Measurements from ENCODE around the gene CALHM2. TPM values are rescaled to one million over a fixed set of nuclear protein-coding genes. Genes with fewer than 3 reads are reported as not detected.

CALHM2 gene
- total and polyA plus RNA-seq, 2 of the 4 experiments (the other 2 are of a cell fraction) = 2.5 to 7.9 TPM

GRCh38 chr10:103457896-103458583 is 5.9 kb upstream of the CALHM2 start:
- H3K27ac ChIP-seq (ENCODE audit: insufficient read depth, low read length) = no peak overlapping the region
- no peak overlapping the region for H3K4ac ChIP-seq (ENCODE audit: low read depth, low read length)
- H3K14ac ChIP-seq (replicated peaks; ENCODE audit: low read depth, low read length) = no peak overlapping the region
- no peaks in the 10 kb centered on the region for H3K36me3 ChIP-seq (ENCODE audit: control insufficient read depth, insufficient read depth, low read length)
- no peaks in the 10 kb centered on the region for H3K9me1 ChIP-seq (ENCODE audit: insufficient read depth, low read length)
- H2BK5ac ChIP-seq (ENCODE audit: low read depth, low read length, poor library complexity, severe bottlenecking) = no peak overlapping the region
- no peak for DNase-seq
- BruUV-seq (replicated peaks) = no TSS peak
- no peak overlapping the region for H3K4me2 ChIP-seq (ENCODE audit: low read depth, low read length)
- no peak overlapping the region for H2AFZ ChIP-seq (replicated peaks; ENCODE audit: low read length, poor library complexity)
- no peak for ATAC-seq (ENCODE audit: low read depth)
- H3K79me1 ChIP-seq (ENCODE audit: low read depth in 1 of 2, low read length in 2 of 2) = no peaks in the 10 kb centered on the region
- intact Hi-C loops (cut with micrococcal nuclease) (no loop called here), dilution Hi-C loops (cut with HindIII; ENCODE audit: low sequenced_read_pairs, unreplicated experiment) (no loop called here), in situ Hi-C loops (cut with MboI; ENCODE audit: low sequenced_read_pairs) (no loop called here)
- no peak overlapping the region for H2BK20ac ChIP-seq (ENCODE audit: low read depth, low read length)
- no peak overlapping the region for H4K8ac ChIP-seq (ENCODE audit: low read depth in 2 of 2, low read length in 2 of 2)
- no peak for TF ChIP-seq MXI1 (IDR thresholded peaks at IDR 0.05; ENCODE audit: borderline replicate concordance, low read depth, low read length)
- no peak for TF ChIP-seq SMC3 (IDR thresholded peaks at IDR 0.05; ENCODE audit: low read depth, low read length)
- no peak for TF ChIP-seq ELK1 (IDR thresholded peaks at IDR 0.05; ENCODE audit: borderline replicate concordance, low read depth, low read length)
- TF ChIP-seq FOS (IDR thresholded peaks at IDR 0.05; ENCODE audit: low read depth, low read length) = no peak
- no peak for TF ChIP-seq NFE2L2 (IDR thresholded peaks at IDR 0.05; ENCODE audit: low read depth, low read length)
- no peak for TF ChIP-seq MAZ (IDR thresholded peaks at IDR 0.05; ENCODE audit: borderline replicate concordance, low read depth, low read length)
- no peak for TF ChIP-seq RCOR1 (IDR thresholded peaks at IDR 0.05; ENCODE audit: insufficient replicate concordance, low read length)
- H3K18ac ChIP-seq (ENCODE audit: low read depth, low read length) = no peak overlapping the region
- H3K27me3 ChIP-seq (ENCODE audit: control insufficient read depth, insufficient read depth, low read length) = peaks cover 16% of the 10 kb centered on the region
- no peaks in the 10 kb centered on the region for H3K4me1 ChIP-seq (ENCODE audit: control insufficient read depth, insufficient read depth, low read length)
- no peak overlapping the region for H3K9ac ChIP-seq (ENCODE audit: low read depth, low read length)
- no peak overlapping the region for H2BK120ac ChIP-seq (ENCODE audit: low read depth, low read length)
- H4K20me1 ChIP-seq (ENCODE audit: insufficient read depth, low read length) = no peaks in the 10 kb centered on the region
- H2AK5ac ChIP-seq (ENCODE audit: low read depth, low read length) = no peak overlapping the region
- no peak overlapping the region for H2BK15ac ChIP-seq (ENCODE audit: low read depth, low read length)
- 91% methylated on average over 20 of the region's 39 CpGs; no CpG with 5 or more reads in 1 of the 2 experiments for WGBS, 2 experiments (ENCODE audit: extremely low coverage in 2 of 2, insufficient read length in 1 of 2)
- ChIA-PET CTCF (no interaction called here), POLR2A (ENCODE audit: unreplicated experiment) (no interaction called here)
- no peak overlapping the region for H3K56ac ChIP-seq (ENCODE audit: extremely low read depth, insufficient read depth, low read length)
- H3K4me3 ChIP-seq (ENCODE audit: insufficient read depth, low read depth, low read length) = no peak overlapping the region
- H2AK9ac ChIP-seq (replicated peaks; ENCODE audit: low read depth, low read length, poor library complexity) = no peak overlapping the region
- no peaks in the 10 kb centered on the region for H3K9me3 ChIP-seq (ENCODE audit: control insufficient read depth, insufficient read depth, low read length)
- no peak overlapping the region for H4K91ac ChIP-seq (ENCODE audit: insufficient read depth, low read depth, low read length)
- H3K23ac ChIP-seq (ENCODE audit: low read depth, low read length) = no peak overlapping the region
- no peak overlapping the region for H4K5ac ChIP-seq (ENCODE audit: low read depth, low read length)
